GM18511 (cell line): Measurements from ENCODE around the gene DCLK2.

ENCODE experiments used
- ATAC-seq: cut with Tn5 transposase; IDR thresholded peaks from one replicate; pipeline ENCODE4 v1.9.1; 2021; ENCODE audit warnings: mild to moderate bottlenecking, moderate library complexity; ENCODE audit not compliant: unreplicated experiment

DCLK2 gene

DNA sequence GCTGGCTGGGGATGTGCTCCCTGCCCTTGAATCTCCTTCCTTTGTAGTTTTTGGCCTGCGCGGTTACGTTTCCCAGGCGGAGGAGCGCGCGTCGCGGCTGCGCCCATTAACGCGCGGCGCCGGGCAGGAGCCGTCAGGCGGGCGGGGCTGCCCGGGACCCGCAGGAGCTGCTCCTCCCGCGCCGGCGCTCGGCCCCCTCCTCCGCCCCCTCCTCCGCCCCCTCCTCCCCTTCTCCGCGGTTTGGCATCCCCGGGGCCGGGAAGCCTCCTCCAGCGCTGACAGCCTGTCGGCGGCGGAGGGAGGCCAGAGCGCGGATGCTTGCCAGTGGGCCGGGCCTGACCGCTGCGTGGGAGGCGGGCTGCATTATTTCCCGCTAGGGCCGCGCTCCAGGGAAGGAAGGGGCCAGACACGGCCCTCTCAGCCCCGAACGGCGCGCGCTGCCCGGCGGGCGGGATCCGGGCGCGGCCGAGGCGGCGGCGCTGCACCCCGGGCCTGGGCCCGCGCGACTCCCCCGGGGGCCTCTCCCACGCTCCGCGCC, at the start of gene DCLK2:
TSS of gene DCLK2 (plus strand) at position 405 of the 538 bp plus-strand sequence. CDS start 583 bp downstream, outside the sequence.
- ATAC-seq: peak; percentile 21

DNA sequence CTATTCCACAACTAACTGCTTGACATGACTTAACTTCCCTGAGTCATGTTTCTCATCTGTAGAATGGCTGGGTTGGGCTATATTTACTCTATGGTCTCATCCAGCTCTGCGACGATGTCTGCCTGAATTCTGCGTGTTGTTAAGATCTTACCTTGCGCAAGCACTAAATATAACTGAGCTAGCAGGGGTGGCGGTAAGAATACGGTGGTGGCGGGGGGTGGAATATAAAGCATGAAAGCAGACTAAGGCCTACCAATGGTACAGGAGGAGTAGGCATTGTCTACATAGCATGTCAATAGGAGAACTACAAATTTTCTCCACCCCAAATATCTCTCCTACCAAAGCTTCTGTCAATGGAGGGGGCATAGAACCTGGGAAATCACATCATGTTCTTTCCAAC, 45.7 kb upstream of the DCLK2 start:
- ATAC-seq: no peak

GRCh38 chr4:150033081-150033480, 45.2 kb upstream of the DCLK2 start:
- no peak for ATAC-seq

GRCh38 chr4:150033901-150034300, 44.3 kb upstream of the DCLK2 start:
- ATAC-seq: no peak

DNA sequence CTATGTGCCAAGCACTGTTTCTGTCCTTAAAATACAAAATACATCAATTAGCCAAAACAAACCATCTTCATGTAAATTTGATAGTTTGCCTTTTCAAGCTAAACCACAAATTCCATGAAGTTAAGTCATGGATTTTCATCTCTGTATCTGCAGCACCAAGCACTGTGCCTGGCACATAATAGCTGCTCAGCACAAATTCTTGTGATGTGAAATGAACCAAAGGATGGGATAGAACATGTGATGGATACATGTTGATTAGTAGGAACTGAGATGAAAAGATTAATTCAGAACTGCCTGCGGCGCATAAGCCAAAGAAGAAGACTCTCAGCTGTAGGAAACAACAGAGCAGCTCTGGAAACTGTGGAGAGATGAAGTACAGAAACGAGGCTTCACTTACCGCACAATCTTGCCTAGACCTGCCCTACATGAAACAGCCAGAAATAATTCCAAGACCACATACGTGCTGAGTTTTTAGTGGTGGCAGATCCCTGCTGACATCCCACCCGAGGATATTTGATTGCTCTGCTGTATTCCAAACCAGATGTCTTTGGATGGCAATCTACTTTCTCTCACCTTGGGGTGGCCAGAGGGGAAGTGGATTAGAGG, 40.9 kb upstream of the DCLK2 start:
- ATAC-seq: no peak

DNA sequence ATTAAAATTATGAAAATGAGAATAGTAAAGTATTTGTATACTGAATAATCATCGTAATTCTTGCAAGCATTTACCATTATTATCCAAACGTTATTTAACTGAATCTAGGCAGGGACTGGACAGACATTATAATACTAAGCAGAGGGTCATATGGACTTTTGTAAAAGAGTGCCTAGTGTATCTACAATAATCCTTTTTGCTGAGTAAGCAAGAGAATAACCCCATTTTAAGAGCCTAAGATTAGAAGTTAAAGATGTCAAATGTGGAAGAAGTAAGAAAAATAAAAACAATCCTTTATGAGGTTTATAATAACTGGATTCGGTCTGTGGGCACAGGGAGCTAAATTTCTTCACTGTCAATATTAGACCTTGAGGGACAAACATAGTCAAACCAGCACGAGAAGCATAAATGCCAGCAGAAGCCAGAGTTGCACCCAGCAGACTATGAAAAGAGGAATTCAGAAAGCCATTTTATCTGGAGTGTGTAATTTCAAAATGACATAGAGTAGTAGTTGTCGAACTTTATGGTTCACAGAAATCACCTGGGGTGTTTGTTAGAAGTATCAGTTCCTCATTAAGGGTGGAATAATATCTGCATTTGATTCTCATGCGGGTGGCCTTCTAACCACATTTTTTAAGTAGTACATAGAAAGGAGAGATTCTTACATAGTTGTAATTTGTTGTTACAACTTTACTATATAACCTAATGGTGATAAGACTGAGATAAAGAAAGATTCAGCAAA, 39.7 kb upstream of the DCLK2 start:
- peak; percentile 98 for ATAC-seq

DNA sequence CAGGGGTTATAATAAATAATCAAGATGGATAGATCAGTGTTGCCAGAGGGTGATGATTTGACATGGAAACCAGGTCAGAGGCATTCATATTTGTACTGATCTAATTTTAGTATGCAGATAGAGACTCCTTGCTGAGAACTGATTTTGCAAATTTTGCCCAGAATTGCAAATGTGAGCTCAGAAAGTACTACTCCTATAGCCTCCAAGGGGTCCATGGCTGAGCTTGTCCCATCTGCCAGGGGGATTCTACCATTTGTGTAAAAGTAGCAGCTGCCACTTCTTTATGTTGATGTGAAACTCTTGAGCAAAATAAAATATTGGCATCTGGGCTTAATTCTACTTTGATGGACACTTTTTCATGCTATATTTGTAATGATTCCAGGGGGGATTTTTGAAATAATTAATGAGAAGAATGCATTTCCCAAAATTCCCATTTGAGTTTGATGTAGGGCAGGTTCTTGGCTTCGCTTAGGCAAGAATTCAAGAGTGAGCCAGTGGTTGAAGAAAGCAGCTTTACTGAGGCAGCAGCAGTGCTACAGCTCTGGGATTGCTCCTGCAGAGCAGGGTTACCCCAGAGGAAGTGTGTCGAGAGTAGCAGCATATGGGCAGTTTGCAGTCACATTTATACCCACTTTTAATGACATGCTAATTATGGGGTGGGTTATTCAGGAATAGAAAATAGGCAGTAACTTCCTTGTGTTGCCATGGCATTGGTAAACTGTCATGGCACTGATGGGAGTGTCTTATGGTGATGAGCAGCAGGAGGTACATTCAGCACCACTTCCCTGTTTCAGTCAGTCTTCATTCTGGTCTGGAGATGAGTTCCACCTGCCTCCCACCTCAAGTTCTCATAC, 38.7 kb upstream of the DCLK2 start:
- no peak for ATAC-seq

DNA sequence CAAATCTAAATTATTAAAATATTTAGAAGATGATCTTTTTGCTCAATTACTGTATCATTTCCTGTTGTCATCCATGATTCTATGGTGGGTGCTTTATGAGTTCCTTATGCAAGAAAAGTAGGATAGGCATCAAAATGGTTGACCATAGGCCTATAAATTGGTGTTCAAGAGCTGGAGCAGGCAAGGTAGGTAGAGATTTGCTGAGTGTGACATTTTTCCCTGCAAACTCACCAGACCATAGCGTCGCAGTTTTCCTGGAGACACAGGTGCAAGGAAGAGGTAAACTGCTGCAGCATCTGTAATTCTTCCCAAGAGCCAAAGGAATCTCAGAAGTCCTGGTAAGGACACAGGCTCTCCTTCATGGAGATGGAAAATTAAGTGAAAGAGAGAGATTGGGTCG, 33.7 kb upstream of the DCLK2 start:
- ATAC-seq: no peak

DNA sequence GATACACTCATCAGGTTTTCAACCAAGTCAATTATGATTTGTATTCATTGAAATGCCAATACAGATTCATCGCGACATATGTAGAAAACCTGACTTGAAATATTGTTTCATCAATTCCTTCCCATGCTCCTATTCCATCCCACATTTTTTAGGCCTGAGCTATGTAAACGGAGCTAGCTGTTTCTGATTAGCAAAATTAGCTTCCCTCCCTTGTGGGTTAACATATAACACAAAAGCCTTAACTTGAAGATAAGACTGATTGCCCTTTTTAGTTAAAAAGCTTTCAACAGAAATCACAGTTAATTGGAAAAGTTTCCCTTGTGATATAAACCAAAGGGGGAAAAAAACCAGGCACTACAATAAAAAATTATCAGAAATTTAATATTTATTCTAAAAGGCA, 32.8 kb upstream of the DCLK2 start:
- ATAC-seq: no peak

- ATAC-seq: no peak
Observed at GRCh38 chr4:150046728-150047217, 31.5 kb upstream of the DCLK2 start.

DNA sequence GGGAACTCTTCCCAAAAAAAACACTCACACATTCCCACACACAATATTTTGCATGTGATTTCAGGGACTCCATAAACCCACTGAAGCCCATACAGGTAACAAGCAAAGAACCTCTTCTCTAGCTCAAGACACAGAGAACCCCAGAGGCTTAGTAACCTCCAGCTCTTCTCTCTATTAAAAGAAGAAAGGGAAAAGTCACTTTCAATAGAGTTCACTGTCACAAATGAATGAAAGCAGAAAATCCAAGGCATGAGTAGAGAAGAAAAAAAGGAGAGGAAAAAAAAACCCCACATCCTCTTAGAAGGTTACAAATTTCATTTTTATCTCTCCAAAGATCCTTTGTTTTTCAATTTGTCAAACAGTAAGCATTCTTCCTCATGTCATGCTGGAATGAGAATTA, 30.7 kb upstream of the DCLK2 start:
- no peak for ATAC-seq

DNA sequence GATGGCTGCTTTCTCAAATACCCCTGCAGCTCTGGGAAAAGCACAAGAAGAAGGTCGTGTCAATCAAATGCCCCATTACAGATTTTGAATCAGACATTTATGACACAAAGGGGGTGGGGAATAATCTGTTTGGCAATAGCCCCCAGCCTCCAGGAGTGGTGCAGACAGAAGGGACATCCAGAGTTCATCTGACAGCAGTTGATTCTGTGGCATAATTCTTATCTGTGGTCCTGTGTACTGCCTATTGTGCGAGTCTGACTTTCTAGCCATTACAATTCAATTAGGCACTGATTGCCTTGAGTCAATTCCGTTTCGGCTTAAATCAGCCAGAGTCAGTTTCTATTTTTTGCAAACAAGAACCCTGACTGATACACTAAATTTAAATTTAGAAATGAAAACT, 28.6 kb upstream of the DCLK2 start:
- ATAC-seq: no peak

- ATAC-seq: no peak
Observed at GRCh38 chr4:150050566-150050965, 27.7 kb upstream of the DCLK2 start.

GRCh38 chr4:150051111-150051510, 27.1 kb upstream of the DCLK2 start:
- no peak for ATAC-seq

- no peak for ATAC-seq
Observed at GRCh38 chr4:150055467-150055866, 22.8 kb upstream of the DCLK2 start.

DNA sequence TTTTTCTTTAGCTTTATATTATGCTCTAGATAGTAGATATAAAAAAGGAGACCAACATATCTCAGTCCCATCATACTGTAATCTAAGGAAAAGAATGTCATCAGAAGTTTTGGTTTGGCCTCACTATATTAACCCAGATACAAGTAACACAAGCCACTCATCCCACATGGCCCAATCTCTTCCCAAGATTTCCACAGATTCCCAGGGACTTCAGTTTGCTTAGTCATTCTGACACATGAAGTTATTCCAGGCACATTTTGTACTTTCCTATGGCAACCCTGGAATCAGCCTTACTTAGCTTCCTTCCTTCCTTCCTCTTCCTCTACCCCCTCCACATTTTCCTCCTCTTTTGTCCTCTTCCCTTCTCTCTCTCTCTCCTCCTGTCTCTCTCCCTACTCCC, 21.7 kb upstream of the DCLK2 start:
- ATAC-seq: no peak

GRCh38 chr4:150061086-150061776, 17.0 kb upstream of the DCLK2 start:
- no peak for ATAC-seq

DNA sequence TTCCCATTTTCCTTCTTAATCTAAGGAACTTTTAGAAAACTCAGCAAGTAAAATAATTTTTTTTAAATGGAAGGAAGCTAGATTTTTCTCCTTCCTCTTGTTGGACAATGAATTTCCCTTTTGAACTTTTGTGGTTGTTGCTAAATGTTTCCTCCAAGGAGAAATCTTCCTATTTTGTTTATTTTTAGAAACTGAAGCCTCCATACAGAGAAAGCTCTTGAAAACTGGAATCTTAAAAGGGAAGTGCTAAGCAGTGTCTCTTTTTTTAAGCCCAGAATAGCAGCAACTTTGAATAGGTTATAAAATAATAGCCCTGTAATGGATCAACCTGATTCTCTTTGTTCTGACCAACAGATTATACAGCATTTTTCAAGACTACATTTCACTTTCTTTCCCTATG, 15.1 kb upstream of the DCLK2 start:
- ATAC-seq: no peak

GRCh38 chr4:150065740-150066139, 12.5 kb upstream of the DCLK2 start:
- ATAC-seq: no peak

GRCh38 chr4:150067859-150068258, 10.4 kb upstream of the DCLK2 start:
- no peak for ATAC-seq
